Mucosa of descending colon (tissue), 3 donors: ENCODE measurements around the gene TEAD1. TPM values are rescaled to one million over a fixed set of nuclear protein-coding genes. Genes with fewer than 3 reads are reported as not detected.

Experiments used
- ATAC-seq: fragments of 200-7000 bp; cut with Tn5 transposase; one replicate; pipeline ENCODE4 v1.9.1; 2020; ENCODE audit warnings: mild to moderate bottlenecking, moderate library complexity
- DNase-seq, 3 donors: peaks; one replicate each; pipeline ENCODE4 v3.0.0-alpha.2; 2020
- H3K36me3 ChIP-seq: fragments of 200-600 bp; one replicate; pipeline ENCODE4 v1.8.0; 2021; ENCODE audit warnings: low read depth, mild to moderate bottlenecking
- H3K4me1 ChIP-seq: fragments of 200-600 bp; one replicate; pipeline ENCODE4 v1.8.0; 2021; ENCODE audit warnings: low read depth, mild to moderate bottlenecking
- H3K4me3 ChIP-seq: fragments of 200-600 bp; one replicate; pipeline ENCODE4 v1.8.0; 2021; ENCODE audit warnings: mild to moderate bottlenecking
- H3K9me3 ChIP-seq: fragments of 200-600 bp; one replicate; pipeline ENCODE4 v1.8.0; 2021; ENCODE audit warnings: mild to moderate bottlenecking
- intact Hi-C, 2 donors: fragments of 100-400 bp; cut with DNase I in 1 of 2; cut with micrococcal nuclease in 1 of 2; formaldehyde crosslinking; loops; one replicate each; pipeline versions ENCODE4 v1.11.0 to v1.11.1; 2022; cut with DNase I, micrococcal nuclease
- total RNA-seq, 3 donors: library from RNA; stranded (reverse); fragmentation: NEBNext Ultra II Directional in 2 of 3; extraction: Animal tissue kit (Norgen Biotek cat#: 25700) in 2 of 3; gene quantifications; one replicate each; pipeline versions ENCODE4 v1.2.1 to v1.2.4, GENCODE V29; 2021 to 2023
- TF ChIP-seq, protein P1 (sequence below): fragments of 200-600 bp; IDR thresholded peaks from one replicate; pipeline ENCODE4 v1.8.0; 2022; ENCODE audit warnings: antibody characterized with exemption, mild to moderate bottlenecking
- donor health status: DM: no; HTN: no; CAD: no; lungs with moderate emphysema.
- donor health status: DM: no; HTN: no; CAD: no.
- donor health status: DM: no; HTN: yes; CAD: no.

Gene TEAD1
- total RNA-seq, 3 donors from 2014 or later: 33.2 to 196 (median 41.1) TPM

DNA sequence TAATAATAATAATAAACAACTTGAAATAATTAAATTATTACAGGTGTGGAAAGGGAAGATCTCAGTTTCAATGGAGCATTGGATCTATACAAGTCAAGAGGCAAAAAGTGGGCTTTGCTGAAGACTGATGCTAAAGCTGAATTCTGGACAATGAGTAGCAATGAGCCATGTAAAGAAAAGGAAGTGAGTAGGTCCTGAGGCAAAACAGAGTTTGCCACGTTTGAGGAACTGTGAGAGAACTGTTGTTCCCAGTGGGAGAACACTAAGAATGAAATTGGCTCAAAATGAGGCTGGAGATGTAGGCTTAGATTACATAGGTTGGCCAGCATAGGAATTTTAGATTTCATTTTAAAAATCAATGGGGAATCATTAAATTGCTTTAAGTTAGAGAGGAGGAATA, 33.9 kb upstream of the TEAD1 start:
- TF ChIP-seq, protein P1, sequence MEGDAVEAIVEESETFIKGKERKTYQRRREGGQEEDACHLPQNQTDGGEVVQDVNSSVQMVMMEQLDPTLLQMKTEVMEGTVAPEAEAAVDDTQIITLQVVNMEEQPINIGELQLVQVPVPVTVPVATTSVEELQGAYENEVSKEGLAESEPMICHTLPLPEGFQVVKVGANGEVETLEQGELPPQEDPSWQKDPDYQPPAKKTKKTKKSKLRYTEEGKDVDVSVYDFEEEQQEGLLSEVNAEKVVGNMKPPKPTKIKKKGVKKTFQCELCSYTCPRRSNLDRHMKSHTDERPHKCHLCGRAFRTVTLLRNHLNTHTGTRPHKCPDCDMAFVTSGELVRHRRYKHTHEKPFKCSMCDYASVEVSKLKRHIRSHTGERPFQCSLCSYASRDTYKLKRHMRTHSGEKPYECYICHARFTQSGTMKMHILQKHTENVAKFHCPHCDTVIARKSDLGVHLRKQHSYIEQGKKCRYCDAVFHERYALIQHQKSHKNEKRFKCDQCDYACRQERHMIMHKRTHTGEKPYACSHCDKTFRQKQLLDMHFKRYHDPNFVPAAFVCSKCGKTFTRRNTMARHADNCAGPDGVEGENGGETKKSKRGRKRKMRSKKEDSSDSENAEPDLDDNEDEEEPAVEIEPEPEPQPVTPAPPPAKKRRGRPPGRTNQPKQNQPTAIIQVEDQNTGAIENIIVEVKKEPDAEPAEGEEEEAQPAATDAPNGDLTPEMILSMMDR: no peak

DNA sequence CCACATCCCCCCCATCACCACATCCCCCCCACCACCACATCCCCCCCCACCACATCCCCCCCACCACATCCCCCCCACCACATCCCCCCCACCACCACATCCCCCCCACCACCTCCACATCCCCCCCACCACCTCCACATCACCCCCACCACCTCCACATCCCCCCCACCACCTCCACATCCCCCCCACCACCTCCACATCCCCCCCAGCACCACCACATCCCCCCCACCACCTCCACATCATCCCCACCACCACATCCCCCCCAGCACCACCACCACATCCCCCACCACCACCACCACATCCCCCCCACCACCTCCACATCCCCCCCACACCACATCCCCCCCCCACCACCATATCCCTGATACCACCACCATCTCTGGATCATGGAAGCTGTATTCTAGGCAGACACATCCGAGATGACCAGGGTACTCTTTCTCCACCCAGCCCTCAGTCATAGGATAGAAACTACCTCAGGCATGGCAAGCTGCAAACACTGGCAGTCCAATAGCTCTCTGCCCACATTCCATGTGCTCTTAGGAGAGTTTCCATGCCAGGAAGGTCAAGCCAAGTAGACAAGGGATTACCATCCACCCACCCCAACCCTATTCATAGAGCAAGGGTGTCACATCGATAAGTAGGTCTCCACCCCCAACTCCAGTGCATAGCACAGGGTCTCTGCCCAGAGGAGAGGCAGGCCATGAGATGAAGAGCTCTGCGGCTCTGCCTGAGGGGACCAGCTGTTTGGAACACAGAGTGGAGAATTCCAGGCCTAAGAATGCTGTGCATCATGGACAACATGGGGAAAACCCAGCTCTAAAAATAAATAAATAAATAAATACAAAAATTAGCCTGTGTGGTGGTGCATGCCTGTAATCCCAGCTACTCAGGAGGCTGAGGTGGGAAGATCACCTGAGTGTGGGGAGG, 33.0 kb upstream of the TEAD1 start:
- Histone ChIP-seq H3K4me1 (no peaks in the 10 kb centered on the region), H3K36me3 (no peaks in the 10 kb centered on the region), H3K9me3 (no peaks in the 10 kb centered on the region), H3K4me3 (no peak overlapping the region)
- intact Hi-C loops: no loop called here
- TF ChIP-seq, protein P1: no peak
- ATAC-seq (no peak), DNase-seq (no peak)

More for the DNA sequence above, 33.9 kb upstream of the TEAD1 start:
- Histone ChIP-seq H3K4me3 (no peak overlapping the region), H3K9me3 (no peaks in the 10 kb centered on the region), H3K4me1 (no peaks in the 10 kb centered on the region), H3K36me3 (no peaks in the 10 kb centered on the region)
- ATAC-seq (no peak), DNase-seq (no peak)
- intact Hi-C loops: no loop called here

DNA sequence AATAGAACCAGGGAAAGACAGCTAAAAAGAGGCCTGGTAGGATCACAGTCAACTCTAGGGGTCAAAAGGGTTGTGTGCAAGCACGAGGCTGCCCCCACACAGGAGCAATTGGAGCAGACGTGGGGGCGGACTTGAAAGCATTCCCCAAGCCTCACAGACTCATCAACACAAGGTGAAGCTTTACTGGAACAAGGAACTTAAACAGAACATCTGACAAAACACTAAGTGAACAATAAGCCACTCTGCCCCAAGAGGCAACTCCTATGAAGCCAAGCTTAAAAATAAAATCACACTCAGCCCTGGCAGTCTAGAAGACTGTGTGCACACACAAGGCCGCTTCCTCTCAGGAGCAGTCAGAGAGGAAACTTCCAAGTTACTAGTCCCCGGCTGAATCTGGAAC, 32.2 kb upstream of the TEAD1 start:
- Histone ChIP-seq H3K4me1 (no peaks in the 10 kb centered on the region), H3K4me3 (no peak overlapping the region), H3K9me3 (no peaks in the 10 kb centered on the region), H3K36me3 (no peaks in the 10 kb centered on the region)
- no peak for DNase-seq
- TF ChIP-seq, protein P1: no peak
- intact Hi-C loops: no loop called here
- no peak for ATAC-seq

DNA sequence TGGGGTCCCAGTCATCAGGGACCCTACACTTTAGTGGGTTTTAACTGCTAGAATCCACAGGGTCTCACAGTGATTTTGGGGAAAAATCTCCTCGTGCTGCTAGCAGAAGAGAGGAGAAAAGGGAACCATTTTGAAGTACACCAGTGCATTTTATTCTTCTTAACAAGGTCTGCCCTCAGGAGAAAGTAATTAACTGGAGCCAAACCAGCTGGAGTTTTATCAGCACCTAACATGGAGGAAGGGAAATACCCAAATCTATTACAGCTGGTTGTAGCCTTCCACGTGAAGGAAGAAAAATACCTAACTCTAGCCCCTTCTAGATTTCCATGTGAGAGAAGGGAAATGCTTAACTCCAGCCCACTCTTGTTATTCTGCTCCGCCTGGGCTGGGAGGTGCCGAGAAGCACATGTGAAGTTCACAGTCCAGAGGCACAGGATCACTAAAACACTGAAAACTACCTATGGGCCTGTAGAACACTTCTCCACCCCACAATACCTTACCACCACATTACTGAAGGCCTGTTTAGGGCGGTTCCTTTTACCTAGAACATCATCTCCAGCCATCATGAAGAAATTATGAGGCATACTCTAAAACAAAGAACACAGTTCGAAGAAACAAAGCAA, 31.3 kb upstream of the TEAD1 start:
- Histone ChIP-seq H3K4me3 (no peak overlapping the region), H3K9me3 (no peaks in the 10 kb centered on the region), H3K36me3 (no peaks in the 10 kb centered on the region), H3K4me1 (no peaks in the 10 kb centered on the region)
- ATAC-seq (no peak), DNase-seq (no peak)
- intact Hi-C loops: no loop called here
- TF ChIP-seq, protein P1: no peak

DNA sequence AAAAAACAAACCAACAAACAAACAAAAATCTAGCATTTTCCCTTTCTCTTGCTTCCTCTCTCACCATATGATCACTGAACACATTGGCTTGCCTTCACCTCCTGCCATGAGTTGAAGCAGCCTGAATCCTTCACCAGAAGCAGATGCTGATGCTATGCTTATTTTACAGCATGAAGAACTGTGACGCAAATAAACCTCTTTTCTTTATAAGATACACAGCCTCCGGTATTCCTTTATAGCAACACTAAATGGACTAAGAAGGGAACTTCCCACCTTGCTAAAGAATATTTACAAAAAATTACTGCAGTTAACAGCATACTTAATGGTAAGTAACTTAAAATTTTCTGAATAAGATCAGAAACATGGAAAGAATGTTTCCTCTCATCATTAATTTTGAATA, 27.7 kb upstream of the TEAD1 start:
- TF ChIP-seq, protein P1: no peak
- DNase-seq (no peak), ATAC-seq (no peak)
- Histone ChIP-seq H3K9me3 (no peaks in the 10 kb centered on the region), H3K4me1 (no peaks in the 10 kb centered on the region), H3K4me3 (no peak overlapping the region), H3K36me3 (no peaks in the 10 kb centered on the region)
- intact Hi-C loops: no loop called here
